Central memory CD8-positive, alpha-beta T cell (primary cell): ENCODE results near the gene KIF1A.

ENCODE experiments used
- ATAC-seq: fragments of 150-1000 bp; cut with Tn5 transposase; replicated peaks from 2 replicates; pipeline ENCODE4 v1.10.0; 2022; ENCODE audit warnings: mild to moderate bottlenecking, moderate FRiP score, moderate number of reproducible peaks; ENCODE audit not compliant: poor library complexity, severe bottlenecking; ENCODE audit errors: extremely low read depth
- DNase-seq, 2 donors: peaks; one replicate each; pipeline ENCODE4 v3.0.0; 2021; ENCODE audit warnings: low spot score in 2 of 2
- H3K27ac Mint-ChIP-seq: one replicate; pipeline ENCODE4 v1.8.0; 2022; ENCODE audit warnings: low read depth, mild to moderate bottlenecking, moderate library complexity, mixed read lengths
- H3K27me3 Mint-ChIP-seq: one replicate; pipeline ENCODE4 v1.8.0; 2022; ENCODE audit warnings: mixed read lengths
- H3K36me3 Mint-ChIP-seq: one replicate; pipeline ENCODE4 v1.8.0; 2022; ENCODE audit warnings: mild to moderate bottlenecking, moderate library complexity, mixed read lengths; ENCODE audit not compliant: insufficient read depth
- H3K4me1 Mint-ChIP-seq: one replicate; pipeline ENCODE4 v1.8.0; 2022; ENCODE audit warnings: mixed read lengths
- H3K4me3 Mint-ChIP-seq: one replicate; pipeline ENCODE4 v1.8.0; 2022; ENCODE audit warnings: mild to moderate bottlenecking, moderate library complexity, mixed read lengths
- H3K9me3 Mint-ChIP-seq: one replicate; pipeline ENCODE4 v1.8.0; 2022; ENCODE audit warnings: mixed read lengths

Gene KIF1A

GRCh38 chr2:240723851-240724250 is 96.2 kb downstream of the KIF1A start:
- no peak overlapping the region for H3K27ac Mint-ChIP-seq
- no peak overlapping the region for H3K4me3 Mint-ChIP-seq
- H3K27me3 Mint-ChIP-seq, result peaks cover 9% of the 10 kb centered on the region
- H3K36me3 Mint-ChIP-seq, result no peaks in the 10 kb centered on the region
- no peak for DNase-seq
- no peaks in the 10 kb centered on the region for H3K4me1 Mint-ChIP-seq
- no peaks in the 10 kb centered on the region for H3K9me3 Mint-ChIP-seq
- no peak for ATAC-seq

- Mint-ChIP-seq H3K4me3 (no peak overlapping the region), H3K27ac (no peak overlapping the region), H3K9me3 (no peaks in the 10 kb centered on the region), H3K27me3 (peaks cover 7% of the 10 kb centered on the region), H3K4me1 (no peaks in the 10 kb centered on the region), H3K36me3 (no peaks in the 10 kb centered on the region)
- DNase-seq, result no peak
- no peak for ATAC-seq
Observed at GRCh38 chr2:240722796-240723735, 97.0 kb downstream of the KIF1A start.

- Mint-ChIP-seq H3K9me3 (no peaks in the 10 kb centered on the region), H3K4me1 (no peaks in the 10 kb centered on the region), H3K27ac (no peak overlapping the region), H3K36me3 (no peaks in the 10 kb centered on the region), H3K4me3 (no peak overlapping the region), H3K27me3 (peaks cover 7% of the 10 kb centered on the region)
- DNase-seq (no peak), ATAC-seq (no peak)
Observed at GRCh38 chr2:240722376-240722775, 97.6 kb downstream of the KIF1A start.

DNA sequence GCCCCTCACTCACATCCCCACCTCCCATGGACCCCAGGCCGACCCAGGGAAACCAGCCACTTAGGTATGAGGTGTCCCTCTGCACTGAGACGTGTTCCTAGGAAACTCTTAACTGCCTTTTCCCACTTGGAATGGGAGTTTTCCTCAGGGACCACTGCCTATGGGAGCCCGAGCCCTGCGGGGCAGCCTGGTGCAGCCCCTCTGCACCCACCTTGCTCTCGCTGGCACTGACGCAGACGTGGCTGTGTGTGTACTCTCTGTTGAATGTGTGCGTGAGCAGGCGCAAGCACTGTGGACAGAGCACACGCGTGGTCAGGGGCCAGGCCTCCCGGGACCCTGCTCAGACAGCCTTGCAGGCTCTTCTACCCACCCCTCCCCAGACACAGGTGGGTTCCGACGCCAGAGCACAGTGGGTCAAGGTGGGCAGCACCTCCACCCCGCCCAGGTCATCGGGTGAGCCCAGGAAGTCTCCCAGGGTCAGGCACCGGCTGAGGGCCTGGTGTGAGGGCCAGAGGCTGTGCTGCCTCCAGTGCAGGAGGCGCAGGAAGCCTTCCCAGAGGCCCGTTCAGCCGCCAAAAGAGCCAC is 98.3 kb downstream of the KIF1A start:
- no peak overlapping the region for H3K27ac Mint-ChIP-seq
- no peaks in the 10 kb centered on the region for H3K4me1 Mint-ChIP-seq
- no peak for DNase-seq
- no peaks in the 10 kb centered on the region for H3K9me3 Mint-ChIP-seq
- ATAC-seq, result no peak
- H3K27me3 Mint-ChIP-seq, result peaks cover 2% of the 10 kb centered on the region
- no peaks in the 10 kb centered on the region for H3K36me3 Mint-ChIP-seq
- no peak overlapping the region for H3K4me3 Mint-ChIP-seq

GRCh38 chr2:240720686-240721595 is 99.1 kb downstream of the KIF1A start:
- Mint-ChIP-seq H3K9me3 (no peaks in the 10 kb centered on the region), H3K27ac (no peak overlapping the region), H3K4me3 (no peak overlapping the region), H3K36me3 (no peaks in the 10 kb centered on the region), H3K27me3 (no peaks in the 10 kb centered on the region), H3K4me1 (no peaks in the 10 kb centered on the region)
- no peak for ATAC-seq
- no peak for DNase-seq

GRCh38 chr2:240719676-240720545 is 100.1 kb downstream of the KIF1A start:
- DNase-seq (no peak), ATAC-seq (no peak)
- Mint-ChIP-seq H3K27ac (no peak overlapping the region), H3K27me3 (no peaks in the 10 kb centered on the region), H3K4me3 (no peak overlapping the region), H3K36me3 (no peaks in the 10 kb centered on the region), H3K9me3 (no peaks in the 10 kb centered on the region), H3K4me1 (no peaks in the 10 kb centered on the region)

DNA sequence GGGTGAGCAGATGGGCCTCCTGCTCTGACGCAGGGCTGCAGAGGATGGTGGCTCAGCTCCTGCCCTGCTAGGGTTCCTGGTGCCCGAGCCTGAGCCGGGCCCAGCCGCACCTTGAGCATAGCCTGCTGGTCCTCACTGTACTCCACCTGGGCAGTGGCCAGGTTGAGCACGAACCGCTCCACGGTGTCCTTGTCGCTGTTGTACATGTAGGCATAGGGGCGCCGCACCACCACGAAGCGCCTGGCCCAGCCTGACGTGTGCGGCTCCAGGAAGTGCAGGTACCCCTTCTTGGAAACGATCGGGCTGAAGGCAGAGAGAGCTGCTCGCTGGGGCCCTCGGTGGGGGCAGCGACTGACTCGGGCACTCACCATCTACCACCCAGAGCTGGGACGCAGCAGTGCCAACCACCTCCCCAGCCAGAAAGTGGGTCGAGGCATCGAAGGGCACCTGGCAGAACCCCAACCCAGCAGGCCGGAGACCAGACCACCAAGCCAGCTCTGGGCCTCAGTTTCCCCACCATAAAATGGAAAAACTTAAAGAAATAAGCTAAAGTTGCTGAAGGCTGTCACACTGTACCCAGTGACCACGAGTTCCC is 101.0 kb downstream of the KIF1A start:
- Mint-ChIP-seq H3K27me3 (no peaks in the 10 kb centered on the region), H3K27ac (no peak overlapping the region)

GRCh38 chr2:240717681-240718581 is 102.1 kb downstream of the KIF1A start:
- H3K9me3 Mint-ChIP-seq, result no peaks in the 10 kb centered on the region
- ATAC-seq (no peak), DNase-seq (no peak)
- no peak overlapping the region for H3K4me3 Mint-ChIP-seq
- H3K4me1 Mint-ChIP-seq, result no peaks in the 10 kb centered on the region
- H3K27ac Mint-ChIP-seq, result no peak overlapping the region
- no peaks in the 10 kb centered on the region for H3K27me3 Mint-ChIP-seq
- H3K36me3 Mint-ChIP-seq, result no peaks in the 10 kb centered on the region

More for the DNA sequence above, 101.0 kb downstream of the KIF1A start:
- ATAC-seq (no peak), DNase-seq (no peak)
- H3K36me3 Mint-ChIP-seq, result no peaks in the 10 kb centered on the region
- H3K9me3 Mint-ChIP-seq, result no peaks in the 10 kb centered on the region
- H3K4me1 Mint-ChIP-seq, result no peaks in the 10 kb centered on the region
- H3K4me3 Mint-ChIP-seq, result no peak overlapping the region

DNA sequence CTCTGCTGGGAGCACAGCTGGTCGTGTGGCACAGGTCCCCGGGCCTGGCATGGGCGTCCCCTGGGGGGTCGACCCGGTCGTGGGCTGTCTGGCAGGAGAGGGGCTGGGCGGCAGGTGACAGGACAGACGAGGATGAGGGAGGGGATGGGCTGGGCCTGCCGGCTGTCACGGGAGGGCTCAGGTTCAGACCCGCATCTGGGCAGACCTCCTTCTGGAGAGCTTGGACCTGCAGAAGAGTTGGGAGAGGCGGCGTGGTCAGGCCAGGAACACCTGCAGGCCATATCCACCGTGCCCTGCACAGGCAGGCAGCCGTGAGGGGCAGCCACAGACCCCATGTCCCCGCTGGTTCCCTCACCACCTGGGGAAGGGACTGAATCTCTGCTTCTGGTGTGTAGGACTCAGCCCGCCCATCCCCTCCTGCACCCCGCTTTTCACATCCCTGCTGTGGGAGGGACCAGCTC is 102.8 kb downstream of the KIF1A start:
- Mint-ChIP-seq H3K36me3 (no peaks in the 10 kb centered on the region), H3K27me3 (no peaks in the 10 kb centered on the region), H3K4me1 (no peaks in the 10 kb centered on the region), H3K9me3 (no peaks in the 10 kb centered on the region), H3K27ac (no peak overlapping the region), H3K4me3 (no peak overlapping the region)
- DNase-seq (no peak), ATAC-seq (no peak)

DNA sequence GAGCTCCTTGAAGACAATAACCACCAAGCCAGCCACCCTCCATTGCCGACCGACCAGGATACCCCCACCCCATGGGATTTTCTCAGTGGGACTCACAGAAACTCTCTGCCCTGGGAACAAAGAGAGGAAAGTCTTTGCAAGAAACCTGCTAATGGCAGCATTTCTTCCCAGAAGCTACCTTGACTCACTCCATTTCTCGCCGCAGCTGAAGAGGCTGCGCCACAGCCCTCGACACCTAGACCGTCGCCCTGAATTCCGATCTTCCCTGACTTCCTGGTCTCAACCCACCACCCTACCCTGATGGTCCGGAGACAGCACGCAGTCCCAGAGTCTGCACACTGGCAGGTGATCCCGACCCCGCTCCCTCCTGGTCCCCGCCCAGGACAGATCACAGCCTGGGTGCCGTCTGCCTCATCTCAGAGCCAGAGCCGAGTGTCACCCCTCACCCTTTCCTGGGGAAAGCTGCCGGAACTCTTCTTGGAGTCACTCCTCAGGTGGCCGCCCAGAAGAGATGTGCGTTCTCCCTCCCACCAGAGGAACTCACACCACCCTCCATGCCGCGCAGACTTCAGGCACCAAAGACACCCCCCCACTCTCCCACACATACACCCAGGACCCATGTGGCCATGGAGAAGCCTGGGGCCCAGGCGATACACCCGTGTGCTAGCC is 103.8 kb downstream of the KIF1A start:
- Mint-ChIP-seq H3K4me1 (no peaks in the 10 kb centered on the region), H3K4me3 (no peak overlapping the region)

More for the DNA sequence above, 103.8 kb downstream of the KIF1A start:
- ATAC-seq, result no peak
- H3K9me3 Mint-ChIP-seq, result no peaks in the 10 kb centered on the region
- H3K27ac Mint-ChIP-seq, result no peak overlapping the region
- no peak for DNase-seq
- peaks cover 3% of the 10 kb centered on the region for H3K27me3 Mint-ChIP-seq
- no peaks in the 10 kb centered on the region for H3K36me3 Mint-ChIP-seq
